AG04450 (cell line): ENCODE data around the gene INPP5A. TPM values are rescaled to one million over a fixed set of nuclear protein-coding genes. Genes with fewer than 3 reads are reported as not detected.

Experiments
- CTCF ChIA-PET: fragments of 300-600, 350-600 bp; formaldehyde crosslinking; extraction: SDS; loops from one replicate; lab custom pipeline; 2022; ENCODE audit warnings: antibody characterized with exemption, inconsistent platforms; lab: Charles Lee
- POLR2A ChIA-PET: fragments of 350-600 bp; formaldehyde crosslinking; extraction: SDS; loops from one replicate; lab custom pipeline; 2021; ENCODE audit warnings: antibody characterized with exemption, inconsistent platforms; lab: Yijun Ruan, JAX
- DNase-seq: peaks from one replicate; pipeline ENCODE4 v3.0.0-alpha.2; 2011; ENCODE audit warnings: low read depth, low spot score
- H3K27ac ChIP-seq: one replicate; pipeline ENCODE4 v1.5.1; 2012; ENCODE audit warnings: low read depth, low read length, control low read depth
- H3K27me3 ChIP-seq: one replicate; pipeline ENCODE4 v1.6.0; 2012; ENCODE audit warnings: low read length; ENCODE audit not compliant: control insufficient read depth, insufficient read depth
- H3K4me3 ChIP-seq: 2 replicates; pipeline ENCODE4 v1.5.1; 2011; ENCODE audit warnings: mild to moderate bottlenecking, low read depth, low read length, control low read depth
- H3K9me3 ChIP-seq: 2 replicates; pipeline ENCODE4 v1.5.1; 2012; ENCODE audit warnings: low read length; ENCODE audit not compliant: control insufficient read depth, insufficient read depth
- polyA plus RNA-seq: library from polyadenylated mRNA; depleted of rRNA; stranded (reverse); fragments of >200 nt; gene quantifications from 2 replicates; pipeline ENCODE4 v1.2.3, GENCODE V29; 2011
- TF ChIP-seq, protein P1 (sequence below): IDR thresholded peaks from 2 replicates; pipeline ENCODE4 v1.5.1; 2011; ENCODE audit warnings: low read depth, low read length, control low read depth, inconsistent platforms

INPP5A gene
- polyA plus RNA-seq, 1 experiment, result 22.5 TPM

DNA sequence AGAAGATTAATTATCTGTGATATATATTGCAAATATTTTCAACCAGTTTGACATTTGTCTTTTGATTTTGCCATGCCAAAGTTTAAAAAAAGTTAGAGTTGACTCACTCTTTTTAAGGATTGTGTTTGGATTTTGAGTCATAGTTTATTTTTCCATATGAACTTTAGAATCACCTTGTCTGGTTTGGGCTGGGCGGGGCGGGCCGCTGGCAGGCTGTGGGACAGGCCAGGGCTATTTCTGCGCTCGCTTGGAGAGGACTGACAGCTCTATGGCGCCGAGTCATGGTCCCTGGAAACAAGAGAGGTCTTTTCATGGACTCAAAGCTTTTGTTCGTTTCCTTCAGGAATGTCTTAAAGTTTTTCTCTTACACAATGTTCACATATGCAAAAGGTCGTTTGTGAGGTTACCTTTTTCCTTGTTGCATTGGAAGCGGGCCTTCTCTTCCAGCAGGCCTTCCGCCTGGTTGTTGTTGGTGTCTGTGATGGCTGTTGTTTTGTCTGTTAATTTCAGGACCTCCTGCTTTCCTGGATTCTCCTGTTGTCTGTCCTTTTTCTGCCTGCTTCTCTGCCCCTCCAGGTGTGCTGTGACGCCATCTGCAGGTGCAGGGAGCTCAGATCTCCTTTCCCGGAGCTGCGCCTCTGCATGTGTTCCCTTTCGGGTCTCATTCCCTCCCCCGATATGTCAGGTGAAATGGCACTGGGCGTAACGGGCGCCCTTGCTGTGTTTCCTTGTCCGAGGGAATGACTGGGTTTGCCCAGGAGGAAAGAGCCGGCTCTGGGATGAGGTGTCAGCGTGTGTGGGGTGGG lies 53.8 kb downstream of the INPP5A start:
- TF ChIP-seq, protein P1, sequence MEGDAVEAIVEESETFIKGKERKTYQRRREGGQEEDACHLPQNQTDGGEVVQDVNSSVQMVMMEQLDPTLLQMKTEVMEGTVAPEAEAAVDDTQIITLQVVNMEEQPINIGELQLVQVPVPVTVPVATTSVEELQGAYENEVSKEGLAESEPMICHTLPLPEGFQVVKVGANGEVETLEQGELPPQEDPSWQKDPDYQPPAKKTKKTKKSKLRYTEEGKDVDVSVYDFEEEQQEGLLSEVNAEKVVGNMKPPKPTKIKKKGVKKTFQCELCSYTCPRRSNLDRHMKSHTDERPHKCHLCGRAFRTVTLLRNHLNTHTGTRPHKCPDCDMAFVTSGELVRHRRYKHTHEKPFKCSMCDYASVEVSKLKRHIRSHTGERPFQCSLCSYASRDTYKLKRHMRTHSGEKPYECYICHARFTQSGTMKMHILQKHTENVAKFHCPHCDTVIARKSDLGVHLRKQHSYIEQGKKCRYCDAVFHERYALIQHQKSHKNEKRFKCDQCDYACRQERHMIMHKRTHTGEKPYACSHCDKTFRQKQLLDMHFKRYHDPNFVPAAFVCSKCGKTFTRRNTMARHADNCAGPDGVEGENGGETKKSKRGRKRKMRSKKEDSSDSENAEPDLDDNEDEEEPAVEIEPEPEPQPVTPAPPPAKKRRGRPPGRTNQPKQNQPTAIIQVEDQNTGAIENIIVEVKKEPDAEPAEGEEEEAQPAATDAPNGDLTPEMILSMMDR, result no peak
- CTCF ChIA-PET, result no interaction called here
- Histone ChIP-seq H3K27ac (no peak overlapping the region), H3K9me3 (peaks cover 21% of the 10 kb centered on the region; the same call in 1 of the 2 replicates), H3K27me3 (peaks cover 8% of the 10 kb centered on the region), H3K4me3 (no peak overlapping the region)
- POLR2A ChIA-PET, result interaction anchor here (1.3 kb wide), 1 partner anchor 16 kb away, joined by 3 read pairs; no protein-coding TSS in a partner anchor
- no peak for DNase-seq

DNA sequence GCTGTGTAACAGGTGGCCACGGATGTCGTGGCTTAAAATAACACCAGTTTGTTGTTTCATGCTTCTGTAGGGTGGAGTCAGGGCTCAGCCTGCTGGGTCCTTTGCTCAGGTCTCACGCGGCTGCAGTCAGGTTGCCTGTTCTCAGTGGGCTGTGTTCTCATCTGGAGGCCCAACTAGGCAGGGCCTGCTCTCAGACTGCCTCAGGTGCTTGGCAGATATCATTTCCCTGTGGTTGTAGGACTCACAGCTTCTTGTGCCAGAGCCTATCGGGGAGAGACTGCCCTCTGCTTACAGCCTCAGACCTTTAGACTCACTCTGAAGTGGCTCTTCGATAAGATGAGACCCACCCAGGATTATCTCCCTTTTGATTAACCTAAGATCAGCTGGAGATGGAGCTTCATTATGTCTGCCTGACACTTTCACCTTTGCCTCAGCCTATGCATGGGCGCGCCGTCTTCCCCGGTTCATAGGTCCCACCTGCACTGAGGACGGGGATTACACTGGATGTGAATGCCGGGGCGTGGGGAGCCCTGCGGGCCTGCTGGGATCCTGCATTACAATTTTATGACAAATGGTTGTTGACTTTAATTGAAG lies 55.3 kb downstream of the INPP5A start:
- POLR2A ChIA-PET, result no interaction called here
- Histone ChIP-seq H3K9me3 (peaks cover 21% of the 10 kb centered on the region; the same call in 1 of the 2 replicates), H3K4me3 (no peak overlapping the region), H3K27ac (no peak overlapping the region), H3K27me3 (peaks cover 8% of the 10 kb centered on the region)
- no peak for DNase-seq
- CTCF ChIA-PET, result interaction anchor here (0.5 kb wide), 1 partner anchor 707 kb away, joined by 3 read pairs; no protein-coding TSS in a partner anchor
- TF ChIP-seq, protein P1, result no peak

DNA sequence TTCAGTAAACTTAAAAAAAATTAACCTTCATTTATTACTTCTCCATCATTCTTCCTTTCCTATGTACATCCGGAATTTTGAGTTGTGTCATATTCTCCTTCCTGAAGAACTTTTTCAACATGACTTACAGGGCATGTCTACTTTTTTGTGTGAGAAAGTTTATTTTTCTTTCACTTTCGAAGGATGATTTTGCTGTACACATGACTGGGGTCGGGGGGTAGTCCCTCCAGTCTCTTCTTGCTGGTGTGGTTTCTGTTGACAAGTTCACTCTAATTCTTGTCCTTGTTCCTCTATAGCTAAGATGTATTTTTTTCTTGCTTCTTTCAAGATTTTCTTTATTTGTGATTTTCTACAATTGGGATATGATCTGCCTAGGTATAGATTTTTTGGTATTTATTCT lies 55.8 kb downstream of the INPP5A start:
- POLR2A ChIA-PET, result no interaction called here
- no peak for DNase-seq
- Histone ChIP-seq H3K27me3 (peaks cover 8% of the 10 kb centered on the region), H3K27ac (no peak overlapping the region), H3K9me3 (peaks cover 21% of the 10 kb centered on the region; the same call in 1 of the 2 replicates), H3K4me3 (no peak overlapping the region)
- CTCF ChIA-PET, result no interaction called here
- TF ChIP-seq, protein P1, result no peak

DNA sequence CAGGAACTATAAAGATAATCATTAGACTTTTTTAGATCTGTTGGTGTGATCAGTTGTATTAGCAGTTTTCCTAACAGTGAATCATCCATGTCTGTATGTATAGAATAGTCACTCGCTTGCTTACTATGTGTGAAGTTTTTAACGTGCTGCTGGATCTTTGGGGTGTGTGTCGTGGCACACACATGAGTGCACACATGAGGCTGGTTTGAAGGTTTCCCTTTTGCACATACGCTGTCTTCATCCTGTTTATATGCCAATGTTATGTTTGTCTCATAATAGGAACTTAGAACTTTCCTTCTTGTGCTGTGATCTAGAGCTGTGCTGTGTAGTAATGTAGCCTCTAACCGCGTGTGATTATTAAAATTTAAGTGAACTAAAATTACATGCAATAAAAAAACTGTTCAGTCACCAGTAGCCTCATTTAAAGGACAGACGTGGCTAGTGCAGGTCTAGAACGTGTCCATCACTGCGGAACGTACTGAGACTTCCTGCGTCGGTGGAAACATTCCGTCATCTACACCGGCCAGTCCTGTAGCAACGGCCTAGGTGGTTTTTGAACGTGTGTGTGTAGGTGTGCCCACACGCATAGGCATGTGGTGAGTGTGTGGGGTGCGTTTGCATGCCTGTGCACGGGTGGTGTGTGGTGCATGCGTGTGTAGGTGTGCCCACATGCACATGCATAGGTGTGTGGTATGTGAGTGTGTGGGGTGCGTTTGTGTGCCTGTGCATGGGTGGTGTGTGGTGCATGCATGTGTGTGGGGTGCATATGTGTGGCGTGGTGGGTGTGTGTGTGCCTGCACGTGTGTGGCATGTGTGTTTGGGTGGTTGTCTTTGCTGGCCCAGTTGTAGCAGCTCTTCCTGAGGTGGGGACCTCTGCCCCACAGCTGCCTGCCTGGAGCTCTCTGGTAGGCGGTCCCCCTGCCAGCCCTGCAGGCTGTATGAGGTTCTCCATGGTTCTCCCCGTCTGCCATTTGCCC lies 56.6 kb downstream of the INPP5A start:
- Histone ChIP-seq H3K9me3 (peaks cover 20% of the 10 kb centered on the region), H3K27me3 (peaks cover 8% of the 10 kb centered on the region), H3K4me3 (no peak overlapping the region), H3K27ac (no peak overlapping the region)
- no peak for DNase-seq
- ChIA-PET CTCF (no interaction called here), POLR2A (no interaction called here)
- TF ChIP-seq, protein P1, result no peak
